Kidney tubule cell (primary cell): ENCODE results near the gene TRIM21.
"Not testable (repeated sequence)": the region's sequence is repeated elsewhere in the genome, so short reads cannot be mapped to it uniquely, and the experiment has no call there.

ENCODE experiments used
- DNase-seq: peaks from one replicate; pipeline ENCODE4 v3.0.0-alpha.2; 2018; ENCODE audit warnings: low spot score

Gene TRIM21

GRCh38 chr11:4393209-4393857 lies at the start of gene TRIM21:
TRIM21 (minus strand) TSS chr11:4393702; CDS start chr11:4390409, 3,293 bp downstream.
- DNase-seq: peak; percentile 85

- no peak for DNase-seq
Measured at GRCh38 chr11:4441515-4441914, 48.0 kb upstream of the TRIM21 start.

- DNase-seq: no peak
Measured at GRCh38 chr11:4436411-4436810, 42.9 kb upstream of the TRIM21 start.

GRCh38 chr11:4433856-4434255 lies 40.4 kb upstream of the TRIM21 start:
- no peak for DNase-seq

GRCh38 chr11:4430051-4430450 lies 36.5 kb upstream of the TRIM21 start:
- no peak for DNase-seq

GRCh38 chr11:4418403-4418802 lies 24.9 kb upstream of the TRIM21 start:
- no peak for DNase-seq

GRCh38 chr11:4416816-4417215 lies 23.3 kb upstream of the TRIM21 start:
- no peak for DNase-seq

- DNase-seq: no peak
Measured at GRCh38 chr11:4416306-4416705, 22.8 kb upstream of the TRIM21 start.

GRCh38 chr11:4406206-4406605 lies 12.7 kb upstream of the TRIM21 start:
- DNase-seq: not testable (repeated sequence)

GRCh38 chr11:4393858-4394223 lies 339 bp upstream of the TRIM21 start:
- DNase-seq: no peak

GRCh38 chr11:4388221-4388620 lies 5.3 kb downstream of the TRIM21 start:
- no peak for DNase-seq

GRCh38 chr11:4385978-4386740 lies 7.3 kb downstream of the TRIM21 start:
- DNase-seq: no peak

- DNase-seq: no peak
Measured at GRCh38 chr11:4381901-4382300, 11.6 kb downstream of the TRIM21 start.

- no peak for DNase-seq
Measured at GRCh38 chr11:4375431-4376140, 17.9 kb downstream of the TRIM21 start.

GRCh38 chr11:4370166-4370565 lies 23.3 kb downstream of the TRIM21 start:
- no peak for DNase-seq

- no peak for DNase-seq
Measured at GRCh38 chr11:4368286-4368685, 25.2 kb downstream of the TRIM21 start, which contains the start of gene OR52B4. OR52B4 (minus strand) TSS chr11:4368386; CDS start chr11:4368295, 91 bp downstream.

GRCh38 chr11:4348142-4348541 lies 45.4 kb downstream of the TRIM21 start:
- DNase-seq: not testable (repeated sequence)

- not testable (repeated sequence) for DNase-seq
Measured at GRCh38 chr11:4345366-4345765, 48.1 kb downstream of the TRIM21 start.
